ENCODE measurements around the gene DCTN2. TPM values are rescaled to one million over a fixed set of nuclear protein-coding genes. Genes with fewer than 3 reads are reported as not detected.
"Not testable (repeated sequence)": the region's sequence is repeated elsewhere in the genome, so short reads cannot be mapped to it uniquely, and the experiment has no call there.

The DCTN2 gene
- total RNA-seq, 2 donors from 2014 or later = 110 to 114 TPM

- peaks cover 22% of the 10 kb centered on the region for H3K9me3 Mint-ChIP-seq
- no peaks in the 10 kb centered on the region for H3K27me3 ChIP-seq (ENCODE audit: control insufficient read depth, insufficient read depth, low read length, poor library complexity, severe bottlenecking)
- H3K27ac ChIP-seq (ENCODE audit: low read depth, low read length) = no peak overlapping the region
- H3K36me3 ChIP-seq (ENCODE audit: control insufficient read depth, insufficient read depth, low read length) = peaks cover 79% of the 10 kb centered on the region
- DNase-seq = no peak
- no peak overlapping the region for H3K4me3 ChIP-seq (ENCODE audit: low read length)
- H3K27me3 Mint-ChIP-seq (ENCODE audit: insufficient read depth) = no peaks in the 10 kb centered on the region
- H3K4me3 Mint-ChIP-seq = no peak overlapping the region
- peaks cover 5% of the 10 kb centered on the region for H3K9me3 ChIP-seq (ENCODE audit: control insufficient read depth, low read length)
- peaks cover 10% of the 10 kb centered on the region for H3K4me1 ChIP-seq (ENCODE audit: control insufficient read depth, insufficient read depth, low read length)
- no peak for TF ChIP-seq CTCF (conservative IDR thresholded peaks at IDR 0.05)
- no peak overlapping the region for H3K27ac Mint-ChIP-seq
- H3K36me3 Mint-ChIP-seq (ENCODE audit: low read depth) = peaks cover 79% of the 10 kb centered on the region
- WGBS, 2 experiments (ENCODE audit: insufficient coverage in 1 of 2, insufficient read length in 1 of 2) = 97 to 100% methylated on average over 4 of the region's 4 CpGs
- H3K4me1 Mint-ChIP-seq = peaks cover 17% of the 10 kb centered on the region
- H3K9ac ChIP-seq (ENCODE audit: extremely low read depth, low read length, poor library complexity, severe bottlenecking) = no peak overlapping the region
Observed at GRCh38 chr12:57511161-57511560, 35.8 kb downstream of the DCTN2 start.

- DNase-seq; H3K27me3 Mint-ChIP-seq (ENCODE audit: insufficient read depth); H3K4me3 Mint-ChIP-seq; H3K27me3 ChIP-seq (ENCODE audit: control insufficient read depth, insufficient read depth, low read length, poor library complexity, severe bottlenecking); H3K4me1 Mint-ChIP-seq; H3K4me3 ChIP-seq (ENCODE audit: low read length); H3K27ac ChIP-seq (ENCODE audit: low read depth, low read length); H3K27ac Mint-ChIP-seq; H3K9ac ChIP-seq (ENCODE audit: extremely low read depth, low read length, poor library complexity, severe bottlenecking); H3K4me1 ChIP-seq (ENCODE audit: control insufficient read depth, insufficient read depth, low read length): not testable (repeated sequence)
- 96% methylated on average over 5 of the region's 28 CpGs; no CpG with 5 or more reads in 1 of the 2 experiments for WGBS, 2 experiments (ENCODE audit: insufficient coverage in 1 of 2, insufficient read length in 1 of 2)
- Mint-ChIP-seq H3K9me3 (peaks cover 39% of the 10 kb centered on the region), H3K36me3 (ENCODE audit: low read depth) (peaks cover 84% of the 10 kb centered on the region)
- H3K36me3 ChIP-seq (ENCODE audit: control insufficient read depth, insufficient read depth, low read length) = peaks cover 80% of the 10 kb centered on the region
- H3K9me3 ChIP-seq (ENCODE audit: control insufficient read depth, low read length) = peaks cover 28% of the 10 kb centered on the region
Observed at GRCh38 chr12:57507796-57508195, 39.2 kb downstream of the DCTN2 start.

GRCh38 chr12:57506541-57506940, 40.5 kb downstream of the DCTN2 start:
- H3K9me3 Mint-ChIP-seq = peaks cover 39% of the 10 kb centered on the region

GRCh38 chr12:57502311-57502969, 44.6 kb downstream of the DCTN2 start:
- H3K27ac Mint-ChIP-seq = not testable (repeated sequence)

More at GRCh38 chr12:57506541-57506940, 40.5 kb downstream of the DCTN2 start:
- H3K9ac ChIP-seq (ENCODE audit: extremely low read depth, low read length, poor library complexity, severe bottlenecking); H3K27me3 ChIP-seq (ENCODE audit: control insufficient read depth, insufficient read depth, low read length, poor library complexity, severe bottlenecking); H3K4me3 ChIP-seq (ENCODE audit: low read length); H3K27me3 Mint-ChIP-seq (ENCODE audit: insufficient read depth); H3K4me1 Mint-ChIP-seq; H3K4me3 Mint-ChIP-seq; DNase-seq; H3K27ac ChIP-seq (ENCODE audit: low read depth, low read length); H3K4me1 ChIP-seq (ENCODE audit: control insufficient read depth, insufficient read depth, low read length); H3K27ac Mint-ChIP-seq: not testable (repeated sequence)
- peaks cover 79% of the 10 kb centered on the region for H3K36me3 ChIP-seq (ENCODE audit: control insufficient read depth, insufficient read depth, low read length)
- 92 to 100% methylated on average over 2 to 3 of the region's 4 CpGs for WGBS, 2 experiments (ENCODE audit: insufficient coverage in 1 of 2, insufficient read length in 1 of 2)
- peaks cover 33% of the 10 kb centered on the region for H3K9me3 ChIP-seq (ENCODE audit: control insufficient read depth, low read length)
- H3K36me3 Mint-ChIP-seq (ENCODE audit: low read depth) = peaks cover 82% of the 10 kb centered on the region

More at GRCh38 chr12:57502311-57502969, 44.6 kb downstream of the DCTN2 start:
- WGBS, 2 experiments (ENCODE audit: insufficient coverage in 1 of 2, insufficient read length in 1 of 2) = 97 to 99% methylated on average over 11 to 21 of the region's 22 CpGs
- not testable (repeated sequence) for H3K4me3 Mint-ChIP-seq; H3K4me1 Mint-ChIP-seq; H3K27ac ChIP-seq (ENCODE audit: low read depth, low read length); H3K4me3 ChIP-seq (ENCODE audit: low read length); H3K27me3 Mint-ChIP-seq (ENCODE audit: insufficient read depth); H3K27me3 ChIP-seq (ENCODE audit: control insufficient read depth, insufficient read depth, low read length, poor library complexity, severe bottlenecking); H3K9ac ChIP-seq (ENCODE audit: extremely low read depth, low read length, poor library complexity, severe bottlenecking); H3K4me1 ChIP-seq (ENCODE audit: control insufficient read depth, insufficient read depth, low read length); DNase-seq
- H3K9me3 ChIP-seq (ENCODE audit: control insufficient read depth, low read length) = peaks cover 47% of the 10 kb centered on the region
- Mint-ChIP-seq H3K36me3 (ENCODE audit: low read depth) (peaks cover 86% of the 10 kb centered on the region), H3K9me3 (peaks cover 24% of the 10 kb centered on the region)
- H3K36me3 ChIP-seq (ENCODE audit: control insufficient read depth, insufficient read depth, low read length) = peaks cover 86% of the 10 kb centered on the region
